ENCODE measurements around the gene TM9SF3.

GRCh38 chr10:96517284-96517683 lies 69.5 kb downstream of the TM9SF3 start:
- TF ChIP-seq NRF1 (conservative IDR thresholded peaks at IDR 0.05; ENCODE audit: low read depth, low read length) (no peak), YY1 (IDR thresholded peaks at IDR 0.05; ENCODE audit: low read depth, low read length) (no peak), E4F1 (IDR thresholded peaks at IDR 0.05; ENCODE audit: borderline replicate concordance, partially characterized antibody) (no peak), NBN (IDR thresholded peaks at IDR 0.05) (no peak), CTCF (IDR thresholded peaks at IDR 0.05 in 2 of 3, conservative IDR thresholded peaks at IDR 0.05 in 1 of 3; ENCODE audit: control insufficient read depth in 2 of 3, extremely low read depth in 1 of 3, insufficient read depth in 1 of 3, low read depth in 3 of 3, low read length in 3 of 3) (no peak), TAF1 (IDR thresholded peaks at IDR 0.05; ENCODE audit: borderline replicate concordance, low read depth, low read length) (no peak), TARDBP (IDR thresholded peaks at IDR 0.05; ENCODE audit: borderline replicate concordance) (no peak), CBFB (IDR thresholded peaks at IDR 0.05; ENCODE audit: low read depth) (no peak), SMC3 (IDR thresholded peaks at IDR 0.05; ENCODE audit: borderline replicate concordance, low read length) (no peak), MYC (IDR thresholded peaks at IDR 0.05; ENCODE audit: insufficient read depth, insufficient read length, insufficient replicate concordance, low read length, severe bottlenecking) (no peak), ASH2L (IDR thresholded peaks at IDR 0.05; ENCODE audit: borderline replicate concordance, low read depth) (no peak), EZH2 (IDR thresholded peaks at IDR 0.05; ENCODE audit: borderline replicate concordance, control insufficient read depth, low read depth, low read length) (no peak), FOXK2 (IDR thresholded peaks at IDR 0.05) (no peak), ZBTB40 (IDR thresholded peaks at IDR 0.05; ENCODE audit: borderline replicate concordance) (no peak)

All from GM12878 (cell line).